Natural killer cell (primary cell): ENCODE results near the gene OTUD1. TPM values are rescaled to one million over a fixed set of nuclear protein-coding genes. Genes with fewer than 3 reads are reported as not detected.

Experiments
- ATAC-seq, 3 donors: fragments of 150-1000 bp in 2 of 3; fragments of 200-7000 bp in 1 of 3; cut with Tn5 transposase; 1 replicate in 1 of 3; 2 replicates in 2 of 3; pipeline ENCODE4 v1.10.0; 2021; ENCODE audit warnings: mild to moderate bottlenecking in 2 of 3, moderate library complexity in 2 of 3
- DNase-seq, 2 donors: peaks; one replicate each; pipeline versions ENCODE4 v3.0.0 to v3.0.0-alpha.2; 2013 to 2021; ENCODE audit warnings: mixed read lengths in 1 of 2
- H3K27ac ChIP-seq: one replicate; pipeline ENCODE4 v1.5.1; 2013; ENCODE audit warnings: mild to moderate bottlenecking, low read length
- H3K27me3 ChIP-seq: one replicate; pipeline ENCODE4 v1.6.1; 2013; ENCODE audit warnings: low read length; ENCODE audit not compliant: control insufficient read depth, insufficient read depth
- H3K36me3 ChIP-seq: one replicate; pipeline ENCODE4 v1.6.1; 2013; ENCODE audit warnings: low read length; ENCODE audit not compliant: control insufficient read depth, insufficient read depth
- H3K4me1 ChIP-seq: one replicate; pipeline ENCODE4 v1.6.1; 2013; ENCODE audit warnings: low read length; ENCODE audit not compliant: control insufficient read depth, insufficient read depth
- H3K4me3 ChIP-seq: one replicate; pipeline ENCODE4 v1.5.1; 2013; ENCODE audit warnings: low read length
- H3K9me3 ChIP-seq: one replicate; pipeline ENCODE4 v1.6.1; 2013; ENCODE audit warnings: low read length; ENCODE audit not compliant: control insufficient read depth, insufficient read depth
- H3K27ac Mint-ChIP-seq, 2 donors: one replicate each; pipeline ENCODE4 v1.8.0; 2022; ENCODE audit warnings: mild to moderate bottlenecking in 2 of 2, mixed read lengths in 2 of 2, moderate library complexity in 1 of 2
- H3K27me3 Mint-ChIP-seq, 2 donors: one replicate each; pipeline ENCODE4 v1.8.0; 2022; ENCODE audit warnings: low read depth in 2 of 2, mixed read lengths in 2 of 2
- H3K36me3 Mint-ChIP-seq: one replicate; pipeline ENCODE4 v1.8.0; 2022; ENCODE audit warnings: mixed read lengths
- H3K4me1 Mint-ChIP-seq, 2 donors: one replicate each; pipeline ENCODE4 v1.8.0; 2022; ENCODE audit warnings: mixed read lengths in 2 of 2
- H3K4me3 Mint-ChIP-seq: one replicate; pipeline ENCODE4 v1.8.0; 2022; ENCODE audit warnings: mild to moderate bottlenecking, moderate library complexity, mixed read lengths
- H3K9me3 Mint-ChIP-seq, 2 donors: one replicate each; pipeline ENCODE4 v1.8.0; 2022; ENCODE audit warnings: mixed read lengths in 2 of 2
- CTCF ChIP-seq: fragments of 200-600 bp; IDR thresholded peaks from one replicate; pipeline ENCODE4 v1.8.0; 2022; ENCODE audit warnings: antibody characterized with exemption
- WGBS: methylation state at CpG from one replicate; pipeline ENCODE4 v1.1.7; 2013; ENCODE audit warnings: missing lambda C conversion rate; ENCODE audit not compliant: insufficient coverage; 5-methylcytosine and 5-hydroxymethylcytosine counted together
- intact Hi-C: fragments of 100-400 bp; cut with micrococcal nuclease; formaldehyde crosslinking; loops from one replicate; pipeline ENCODE4 v1.14.2; 2022
- total RNA-seq, 4 donors: library from RNA; stranded (reverse); fragments of 120-200 nt in 1 of 4; gene quantifications; one replicate each; pipeline versions ENCODE4 v1.2.3 to v1.2.4, GENCODE V29; 2013 to 2022

Gene OTUD1
- total RNA-seq, 3 donors from 2014 or later (not counting 1 experiment from before 2014, with no cell fraction given) = 24.8 to 49.3 (median 45.5) TPM

GRCh38 chr10:23391821-23392220 is 47.1 kb upstream of the OTUD1 start:
- Histone ChIP-seq H3K36me3 (no peaks in the 10 kb centered on the region), H3K27me3 (no peaks in the 10 kb centered on the region), H3K4me3 (no peak overlapping the region), H3K4me1 (no peaks in the 10 kb centered on the region), H3K9me3 (no peaks in the 10 kb centered on the region), H3K27ac (no peak overlapping the region)
- 69% methylated on average over 2 of the region's 2 CpGs for WGBS
- Mint-ChIP-seq H3K36me3 (no peaks in the 10 kb centered on the region), H3K4me1 (no peaks in the 10 kb centered on the region), H3K27ac (no peak overlapping the region), H3K4me3 (no peak overlapping the region), H3K27me3 (peaks cover 0 to 9% of the 10 kb centered on the region in 2 donors), H3K9me3 (no peaks in the 10 kb centered on the region)
- no peak for DNase-seq
- ATAC-seq = no peak
- TF ChIP-seq CTCF = no peak
- intact Hi-C loops = no loop called here

DNA sequence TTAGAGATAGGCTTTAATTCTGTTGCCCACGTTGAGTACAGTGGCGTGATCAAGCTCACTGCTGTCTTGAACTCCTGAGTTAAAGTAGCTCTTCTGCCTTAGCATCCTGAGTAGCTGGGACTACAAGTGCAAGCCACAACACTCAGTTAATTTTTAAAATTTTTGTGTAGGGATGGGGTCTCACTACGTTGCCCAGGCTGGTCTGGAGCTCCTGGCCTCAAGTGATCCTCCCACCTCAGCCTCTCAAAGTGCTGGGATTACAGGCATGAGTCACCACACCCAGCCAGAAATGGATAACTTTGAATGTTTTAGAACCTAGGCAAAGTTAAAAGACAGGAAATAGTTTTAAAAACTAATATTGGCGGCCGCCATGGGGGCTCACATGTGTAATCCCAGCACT is 43.9 kb upstream of the OTUD1 start:
- Histone ChIP-seq H3K4me1 (no peaks in the 10 kb centered on the region), H3K27ac (no peak overlapping the region), H3K4me3 (no peak overlapping the region), H3K9me3 (no peaks in the 10 kb centered on the region), H3K27me3 (no peaks in the 10 kb centered on the region), H3K36me3 (no peaks in the 10 kb centered on the region)
- WGBS = 72% methylated on average over 5 of the region's 5 CpGs
- peaks cover 0 to 6% of the 10 kb centered on the region in 2 donors for H3K27me3 Mint-ChIP-seq
- H3K4me1 Mint-ChIP-seq = no peaks in the 10 kb centered on the region
- intact Hi-C loops = no loop called here
- no peaks in the 10 kb centered on the region for H3K36me3 Mint-ChIP-seq
- DNase-seq (no peak), ATAC-seq (no peak)
- TF ChIP-seq CTCF = no peak
- H3K4me3 Mint-ChIP-seq = no peak overlapping the region
- no peaks in the 10 kb centered on the region for H3K9me3 Mint-ChIP-seq
- H3K27ac Mint-ChIP-seq = no peak overlapping the region

GRCh38 chr10:23396695-23397094 is 42.2 kb upstream of the OTUD1 start:
- ATAC-seq (no peak), DNase-seq (no peak)
- H3K9me3 Mint-ChIP-seq = no peaks in the 10 kb centered on the region
- no peak overlapping the region for H3K27ac Mint-ChIP-seq
- H3K36me3 Mint-ChIP-seq = no peaks in the 10 kb centered on the region
- no peak overlapping the region for H3K4me3 Mint-ChIP-seq
- H3K9me3 ChIP-seq = no peaks in the 10 kb centered on the region
- H3K27ac ChIP-seq = no peak overlapping the region
- WGBS = 100% methylated on average over 1 of the region's 2 CpGs
- no peaks in the 10 kb centered on the region for H3K4me1 ChIP-seq
- no peaks in the 10 kb centered on the region for H3K4me1 Mint-ChIP-seq
- H3K4me3 ChIP-seq = no peak overlapping the region
- no peaks in the 10 kb centered on the region for H3K36me3 ChIP-seq
- intact Hi-C loops = no loop called here
- TF ChIP-seq CTCF = no peak
- H3K27me3 Mint-ChIP-seq = peaks cover 6 to 7% of the 10 kb centered on the region in 2 donors
- no peaks in the 10 kb centered on the region for H3K27me3 ChIP-seq

GRCh38 chr10:23399701-23400144 is 39.2 kb upstream of the OTUD1 start:
- intact Hi-C loops = no loop called here
- no peak overlapping the region for H3K4me3 Mint-ChIP-seq
- DNase-seq (no peak), ATAC-seq (no peak)
- no peaks in the 10 kb centered on the region for H3K36me3 Mint-ChIP-seq
- H3K36me3 ChIP-seq = no peaks in the 10 kb centered on the region
- no peaks in the 10 kb centered on the region for H3K27me3 ChIP-seq
- no peaks in the 10 kb centered on the region for H3K9me3 ChIP-seq
- H3K4me3 ChIP-seq = no peak overlapping the region
- H3K9me3 Mint-ChIP-seq = no peaks in the 10 kb centered on the region
- TF ChIP-seq CTCF = no peak
- no peak overlapping the region for H3K27ac ChIP-seq
- H3K4me1 Mint-ChIP-seq = no peaks in the 10 kb centered on the region
- WGBS = 93% methylated on average over 7 of the region's 7 CpGs
- no peaks in the 10 kb centered on the region for H3K4me1 ChIP-seq
- H3K27me3 Mint-ChIP-seq = peaks cover under 1 to 13% of the 10 kb centered on the region in 2 donors
- H3K27ac Mint-ChIP-seq = no peak overlapping the region
